ENCODE data around the gene SH3RF1. TPM values are rescaled to one million over a fixed set of nuclear protein-coding genes. Genes with fewer than 3 reads are reported as not detected.
"Not testable (repeated sequence)": the region's sequence is repeated elsewhere in the genome, so short reads cannot be mapped to it uniquely, and the experiment has no call there.

The SH3RF1 gene
- total RNA-seq, 3 donors from 2014 or later (not counting 1 experiment from before 2014, with no cell fraction given), result 0.54 to 2.4 (median 1.6) TPM

DNA sequence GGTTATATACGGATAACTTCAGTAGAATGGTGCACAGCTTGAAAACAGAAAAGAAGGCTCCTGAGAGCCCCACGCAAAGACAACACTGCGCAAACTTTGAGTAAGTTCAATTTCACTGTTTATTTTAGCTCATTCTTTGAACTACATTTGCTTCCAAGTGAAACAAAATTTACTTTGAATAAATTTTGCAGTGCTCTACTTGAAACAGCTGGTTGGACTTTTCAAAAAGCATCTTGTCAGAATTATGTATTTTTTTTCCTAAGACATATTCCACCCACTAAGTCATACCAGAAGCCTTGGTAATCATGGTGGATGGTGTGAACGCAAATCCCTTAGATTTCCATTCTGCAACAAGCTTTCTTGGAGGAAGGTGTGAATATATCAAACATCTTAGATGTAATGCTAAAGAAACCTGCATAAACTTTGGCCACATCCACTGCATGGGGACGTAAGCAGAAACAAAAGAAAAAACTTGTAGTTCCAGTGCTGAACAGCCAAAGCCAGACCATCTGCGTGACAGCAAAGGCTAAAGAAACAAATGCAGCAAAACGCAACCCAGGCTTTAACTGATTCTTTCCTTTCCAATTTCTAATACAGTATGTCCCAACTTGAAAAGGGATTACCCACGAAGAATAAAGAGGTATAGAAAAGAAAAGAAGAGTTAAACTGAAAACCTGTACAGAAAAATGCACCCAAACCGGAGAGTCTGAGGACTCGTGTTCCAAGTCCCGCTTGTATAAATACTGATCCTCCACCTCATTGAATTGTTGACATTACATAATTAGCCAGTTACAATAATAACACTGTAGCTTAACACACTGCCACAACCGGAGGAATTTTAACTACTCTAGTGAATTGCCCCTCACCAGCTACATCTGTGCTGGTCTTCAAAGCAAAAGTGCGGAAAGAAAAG, 90.9 kb downstream of the SH3RF1 start:
- TF ChIP-seq, protein P1, sequence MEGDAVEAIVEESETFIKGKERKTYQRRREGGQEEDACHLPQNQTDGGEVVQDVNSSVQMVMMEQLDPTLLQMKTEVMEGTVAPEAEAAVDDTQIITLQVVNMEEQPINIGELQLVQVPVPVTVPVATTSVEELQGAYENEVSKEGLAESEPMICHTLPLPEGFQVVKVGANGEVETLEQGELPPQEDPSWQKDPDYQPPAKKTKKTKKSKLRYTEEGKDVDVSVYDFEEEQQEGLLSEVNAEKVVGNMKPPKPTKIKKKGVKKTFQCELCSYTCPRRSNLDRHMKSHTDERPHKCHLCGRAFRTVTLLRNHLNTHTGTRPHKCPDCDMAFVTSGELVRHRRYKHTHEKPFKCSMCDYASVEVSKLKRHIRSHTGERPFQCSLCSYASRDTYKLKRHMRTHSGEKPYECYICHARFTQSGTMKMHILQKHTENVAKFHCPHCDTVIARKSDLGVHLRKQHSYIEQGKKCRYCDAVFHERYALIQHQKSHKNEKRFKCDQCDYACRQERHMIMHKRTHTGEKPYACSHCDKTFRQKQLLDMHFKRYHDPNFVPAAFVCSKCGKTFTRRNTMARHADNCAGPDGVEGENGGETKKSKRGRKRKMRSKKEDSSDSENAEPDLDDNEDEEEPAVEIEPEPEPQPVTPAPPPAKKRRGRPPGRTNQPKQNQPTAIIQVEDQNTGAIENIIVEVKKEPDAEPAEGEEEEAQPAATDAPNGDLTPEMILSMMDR (IDR thresholded peaks at IDR 0.05), result no peak
- H3K27me3 ChIP-seq (ENCODE audit: control insufficient read depth, insufficient read depth, low read length), result no peaks in the 10 kb centered on the region
- DNase-seq (no peak), ATAC-seq (no peak)
- Mint-ChIP-seq H3K36me3 (no peaks in the 10 kb centered on the region), H3K4me1 (peaks cover 12% of the 10 kb centered on the region in 2 donors), H3K27me3 (ENCODE audit: low read depth in 2 of 2) (peaks cover 1 to 4% of the 10 kb centered on the region in 2 donors), H3K4me3 (no peak overlapping the region), H3K27ac (no peak overlapping the region), H3K9me3 (no peaks in the 10 kb centered on the region)
- no peaks in the 10 kb centered on the region for H3K9me3 ChIP-seq (ENCODE audit: control insufficient read depth, insufficient read depth, low read length)
- WGBS (ENCODE audit: insufficient coverage), result 97% methylated on average over 10 of the region's 13 CpGs
- H3K36me3 ChIP-seq (ENCODE audit: control insufficient read depth, insufficient read depth, low read length), result no peaks in the 10 kb centered on the region
- no peak overlapping the region for H3K4me3 ChIP-seq (ENCODE audit: low read length)
- no peak overlapping the region for H3K27ac ChIP-seq (ENCODE audit: low read length)
- H3K4me1 ChIP-seq (ENCODE audit: control insufficient read depth, insufficient read depth, low read length), result peaks cover 11% of the 10 kb centered on the region
- intact Hi-C loops (cut with micrococcal nuclease), result no loop called here

DNA sequence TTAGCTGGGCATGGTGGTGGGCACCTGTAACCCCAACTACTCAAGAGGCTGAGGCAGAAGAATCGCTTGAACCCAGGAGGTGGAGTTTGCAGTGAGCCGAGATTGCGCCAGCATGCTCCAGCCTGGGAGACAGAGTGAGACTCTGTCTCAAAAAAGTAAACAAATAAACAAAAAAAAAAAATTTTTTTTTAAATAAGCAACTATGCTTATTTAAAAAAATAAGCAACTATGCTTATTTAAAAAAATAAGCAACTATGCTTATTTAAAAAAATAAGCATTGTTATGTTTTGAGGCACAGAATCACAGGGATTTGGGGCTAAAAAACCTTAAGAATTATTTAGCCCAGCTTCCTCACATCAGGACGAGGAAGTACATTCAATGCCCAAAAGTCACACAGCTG, 92.7 kb downstream of the SH3RF1 start:
- WGBS (ENCODE audit: insufficient coverage), result 100% methylated on average over 4 of the region's 4 CpGs
- peaks cover 14% of the 10 kb centered on the region for H3K4me1 ChIP-seq (ENCODE audit: control insufficient read depth, insufficient read depth, low read length)
- H3K27ac Mint-ChIP-seq; H3K36me3 Mint-ChIP-seq; H3K27me3 Mint-ChIP-seq (ENCODE audit: low read depth in 2 of 2); ATAC-seq; H3K4me3 ChIP-seq (ENCODE audit: low read length); H3K36me3 ChIP-seq (ENCODE audit: control insufficient read depth, insufficient read depth, low read length); H3K9me3 Mint-ChIP-seq; H3K9me3 ChIP-seq (ENCODE audit: control insufficient read depth, insufficient read depth, low read length); DNase-seq; H3K4me3 Mint-ChIP-seq; H3K27me3 ChIP-seq (ENCODE audit: control insufficient read depth, insufficient read depth, low read length); intact Hi-C loops (cut with micrococcal nuclease); H3K27ac ChIP-seq (ENCODE audit: low read length): not testable (repeated sequence)
- H3K4me1 Mint-ChIP-seq, result peaks cover 19 to 20% of the 10 kb centered on the region in 2 donors

DNA sequence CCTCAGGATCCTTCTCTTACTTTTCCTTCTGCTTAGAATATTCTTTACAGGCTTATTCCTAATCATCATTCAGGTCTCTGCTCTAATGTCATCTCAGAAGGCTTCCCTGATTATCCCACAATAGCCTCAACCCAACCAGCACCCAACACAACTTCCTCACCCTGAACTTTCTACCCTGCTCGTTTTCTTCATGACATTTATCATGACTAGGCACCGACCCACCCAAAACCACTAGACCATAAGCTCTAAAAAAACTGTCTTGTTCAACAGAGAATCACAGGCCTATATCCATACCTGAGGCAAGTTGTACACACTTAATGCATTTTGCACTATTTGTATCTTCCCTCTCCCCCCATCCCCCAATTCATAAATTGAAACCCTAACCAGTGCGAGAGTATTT, 95.3 kb downstream of the SH3RF1 start:
- Mint-ChIP-seq H3K27ac (peak overlapping the region in 1 of 2 donors; percentile 25), H3K4me1 (peaks cover 19 to 20% of the 10 kb centered on the region in 2 donors), H3K9me3 (no peaks in the 10 kb centered on the region), H3K4me3 (peak overlapping the region; percentile 56), H3K36me3 (no peaks in the 10 kb centered on the region), H3K27me3 (ENCODE audit: low read depth in 2 of 2) (peaks cover 2 to 8% of the 10 kb centered on the region in 2 donors)
- H3K36me3 ChIP-seq (ENCODE audit: control insufficient read depth, insufficient read depth, low read length), result no peaks in the 10 kb centered on the region
- peak; percentile 18 to 64 (median 40) for ATAC-seq
- H3K4me3 ChIP-seq (ENCODE audit: low read length), result no peak overlapping the region
- no peaks in the 10 kb centered on the region for H3K9me3 ChIP-seq (ENCODE audit: control insufficient read depth, insufficient read depth, low read length)
- TF ChIP-seq, protein P1 (IDR thresholded peaks at IDR 0.05), result no peak
- no peak for DNase-seq
- no peak overlapping the region for H3K27ac ChIP-seq (ENCODE audit: low read length)
- peaks cover 14% of the 10 kb centered on the region for H3K4me1 ChIP-seq (ENCODE audit: control insufficient read depth, insufficient read depth, low read length)
- H3K27me3 ChIP-seq (ENCODE audit: control insufficient read depth, insufficient read depth, low read length), result no peaks in the 10 kb centered on the region
- intact Hi-C loops (cut with micrococcal nuclease), result no loop called here
- 42% methylated on average over 3 of the region's 3 CpGs for WGBS (ENCODE audit: insufficient coverage)

DNA sequence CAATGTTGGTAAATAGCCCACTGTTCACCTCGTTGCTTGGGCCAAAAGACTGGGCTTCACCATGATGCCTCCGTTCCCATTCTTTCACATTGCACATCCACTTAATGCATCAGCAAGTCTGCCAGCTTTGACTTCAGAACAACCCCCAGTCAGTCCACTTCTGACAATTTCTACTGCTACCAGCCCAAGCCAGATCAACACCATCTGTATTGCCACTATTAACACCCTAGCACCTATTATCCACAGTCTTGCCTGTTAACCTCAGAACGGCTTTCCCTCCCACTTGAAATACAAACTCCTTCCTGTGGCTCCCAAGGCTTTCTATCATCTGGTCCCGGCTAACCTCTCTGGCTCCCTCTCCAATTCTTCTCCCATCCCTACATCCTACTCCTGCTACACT, 95.7 kb downstream of the SH3RF1 start:
- Mint-ChIP-seq H3K9me3 (no peaks in the 10 kb centered on the region), H3K36me3 (no peaks in the 10 kb centered on the region), H3K4me1 (peaks cover 19 to 20% of the 10 kb centered on the region in 2 donors), H3K4me3 (peak overlapping the region; percentile 56), H3K27me3 (ENCODE audit: low read depth in 2 of 2) (peaks cover 3 to 8% of the 10 kb centered on the region in 2 donors), H3K27ac (peak overlapping the region in 1 of 2 donors; percentile 25)
- H3K27ac ChIP-seq (ENCODE audit: low read length), result no peak overlapping the region
- 63% methylated on average over 4 of the region's 4 CpGs for WGBS (ENCODE audit: insufficient coverage)
- intact Hi-C loops (cut with micrococcal nuclease), result no loop called here
- no peaks in the 10 kb centered on the region for H3K9me3 ChIP-seq (ENCODE audit: control insufficient read depth, insufficient read depth, low read length)
- ATAC-seq, result peak; percentile 55 to 84 (median 67)
- H3K4me3 ChIP-seq (ENCODE audit: low read length), result no peak overlapping the region
- H3K4me1 ChIP-seq (ENCODE audit: control insufficient read depth, insufficient read depth, low read length), result peaks cover 14% of the 10 kb centered on the region
- H3K36me3 ChIP-seq (ENCODE audit: control insufficient read depth, insufficient read depth, low read length), result no peaks in the 10 kb centered on the region
- TF ChIP-seq, protein P1 (IDR thresholded peaks at IDR 0.05), result no peak
- DNase-seq, result no peak
- no peaks in the 10 kb centered on the region for H3K27me3 ChIP-seq (ENCODE audit: control insufficient read depth, insufficient read depth, low read length)
